ENCODE measurements around the gene GAD1. TPM values are rescaled to one million over a fixed set of nuclear protein-coding genes. Genes with fewer than 3 reads are reported as not detected.

Gene GAD1
- total and polyA plus RNA-seq, 2 donors (not counting 3 experiments of a cell fraction or from before 2014, with no cell fraction given), result 0.60 to 0.62 TPM

GRCh38 chr2:170851635-170852034 is 34.9 kb downstream of the GAD1 start:
- no TSS peak for BruUV-seq (replicated peaks)
- no peak for DNase-seq (ENCODE audit: low read depth, low spot score)
- no peak for FAIRE-seq
- Histone ChIP-seq H3K9me3 (replicated peaks; ENCODE audit: control insufficient read depth, insufficient read depth, low read length) (no peaks in the 10 kb centered on the region), H3K9ac (replicated peaks; ENCODE audit: extremely low read depth, insufficient read depth, low read length) (no peak overlapping the region), H3K9me1 (replicated peaks; ENCODE audit: control insufficient read depth, extremely low read depth, insufficient read depth, low read length) (no peaks in the 10 kb centered on the region), H3K4me3 (replicated peaks in 1 of 3; ENCODE audit: insufficient read depth in 1 of 3, low read depth in 1 of 3, low read length in 3 of 3) (no peak overlapping the region), H3K79me2 (ENCODE audit: control insufficient read depth, insufficient read depth, low read length) (no peaks in the 10 kb centered on the region), H3K36me3 (ENCODE audit: control insufficient read depth in 2 of 2, extremely low read depth in 1 of 2, insufficient read depth in 2 of 2, low read length in 2 of 2) (no peaks in the 10 kb centered on the region), H3K27ac (ENCODE audit: insufficient read depth, low read depth, low read length) (no peak overlapping the region), H4K20me1 (replicated peaks; ENCODE audit: control insufficient read depth, extremely low read depth, insufficient read depth, low read length) (no peaks in the 10 kb centered on the region), H3K4me2 (ENCODE audit: insufficient read depth, low read length) (no peak overlapping the region), H3K4me1 (ENCODE audit: control insufficient read depth, extremely low read depth, insufficient read depth, low read length) (no peaks in the 10 kb centered on the region), H3K27me3 (ENCODE audit: control insufficient read depth in 2 of 2, insufficient read depth in 2 of 2, low read length in 2 of 2) (peaks cover 3 to 11% of the 10 kb centered on the region in 2 experiments), H2AFZ (ENCODE audit: low read depth, low read length) (no peak overlapping the region)
- ChIA-PET CTCF (interaction anchor here (1.0 to 1.2 kb wide), 2 partner anchors 21 to 616 kb away, joined by 3 to 6 read pairs; no protein-coding TSS in a partner anchor), POLR2A (no interaction called here)
- dilution Hi-C loops (cut with MboI; ENCODE audit: extremely low pct_ligation_motif_present, low sequenced_read_pairs), result no loop called here
- intact Hi-C loops (cut with micrococcal nuclease), result no loop called here
- TF ChIP-seq MAX (IDR thresholded peaks at IDR 0.05; ENCODE audit: insufficient read depth, insufficient read length), result no peak

- dilution Hi-C loops (cut with MboI; ENCODE audit: extremely low pct_ligation_motif_present, low sequenced_read_pairs) (no loop called here), intact Hi-C loops (cut with micrococcal nuclease) (no loop called here)
- BruUV-seq (replicated peaks), result no TSS peak
- no peaks in the 10 kb centered on the region for H3K36me3 ChIP-seq (ENCODE audit: control insufficient read depth in 2 of 2, extremely low read depth in 1 of 2, insufficient read depth in 2 of 2, low read length in 2 of 2)
- H3K4me3 ChIP-seq (replicated peaks in 1 of 3; ENCODE audit: insufficient read depth in 1 of 3, low read depth in 1 of 3, low read length in 3 of 3), result no peak overlapping the region
- H3K27ac ChIP-seq (ENCODE audit: insufficient read depth, low read depth, low read length), result no peak overlapping the region
- H2AFZ ChIP-seq (ENCODE audit: low read depth, low read length), result no peak overlapping the region
- no peak overlapping the region for H3K4me2 ChIP-seq (ENCODE audit: insufficient read depth, low read length)
- H3K9me3 ChIP-seq (replicated peaks; ENCODE audit: control insufficient read depth, insufficient read depth, low read length), result no peaks in the 10 kb centered on the region
- H4K20me1 ChIP-seq (replicated peaks; ENCODE audit: control insufficient read depth, extremely low read depth, insufficient read depth, low read length), result no peaks in the 10 kb centered on the region
- H3K4me1 ChIP-seq (ENCODE audit: control insufficient read depth, extremely low read depth, insufficient read depth, low read length), result no peaks in the 10 kb centered on the region
- no peaks in the 10 kb centered on the region for H3K79me2 ChIP-seq (ENCODE audit: control insufficient read depth, insufficient read depth, low read length)
- peaks cover 11 to 13% of the 10 kb centered on the region in 2 experiments for H3K27me3 ChIP-seq (ENCODE audit: control insufficient read depth in 2 of 2, insufficient read depth in 2 of 2, low read length in 2 of 2)
- FAIRE-seq (no peak), DNase-seq (ENCODE audit: low read depth, low spot score) (no peak)
- ChIA-PET CTCF (no interaction called here), POLR2A (no interaction called here)
- H3K9ac ChIP-seq (replicated peaks; ENCODE audit: extremely low read depth, insufficient read depth, low read length), result no peak overlapping the region
- TF ChIP-seq POLR2A (IDR thresholded peaks at IDR 0.05; ENCODE audit: low read depth, low read length), result no peak
- no peak for TF ChIP-seq POLR2AphosphoS5 (IDR thresholded peaks at IDR 0.05; ENCODE audit: insufficient read depth, low read depth, low read length)
- no peak for TF ChIP-seq FOS (IDR thresholded peaks at IDR 0.05; ENCODE audit: borderline replicate concordance, insufficient read depth, low read length)
- TF ChIP-seq EZH2 (IDR thresholded peaks at IDR 0.05; ENCODE audit: borderline replicate concordance, low read depth, low read length, severe bottlenecking), result no peak
- no peak for TF ChIP-seq GATA2 (IDR thresholded peaks at IDR 0.05; ENCODE audit: insufficient read depth, insufficient read length, low read depth, low read length)
- TF ChIP-seq MYC (IDR thresholded peaks at IDR 0.05; ENCODE audit: low read depth, low read length), result no peak
- no peak for TF ChIP-seq CTCF (IDR thresholded peaks at IDR 0.05; ENCODE audit: extremely low read depth in 1 of 2, insufficient read depth in 1 of 2, low read depth in 1 of 2, low read length in 2 of 2)
- TF ChIP-seq JUN (IDR thresholded peaks at IDR 0.05; ENCODE audit: borderline replicate concordance, insufficient read depth, insufficient read length, low read depth), result no peak
- TF ChIP-seq MAX (IDR thresholded peaks at IDR 0.05; ENCODE audit: insufficient read depth, insufficient read length), result no peak
- H3K9me1 ChIP-seq (replicated peaks; ENCODE audit: control insufficient read depth, extremely low read depth, insufficient read depth, low read length), result no peaks in the 10 kb centered on the region
Measured at GRCh38 chr2:170856066-170856465, 39.4 kb downstream of the GAD1 start.
